GM12865 (cell line): Measurements from ENCODE around the gene RNF20.
A peak's percentile ranks its signal among the peaks of the same experiment; 100 is the strongest.

Experiments
- DNase-seq: peaks from one replicate; pipeline ENCODE4 v3.0.0; 2010; ENCODE audit warnings: low read depth
- H3K4me3 ChIP-seq: 2 replicates; pipeline ENCODE4 v1.5.1; 2011; ENCODE audit warnings: mild to moderate bottlenecking, low read depth, low read length, control low read depth
- TF ChIP-seq, protein P1 (sequence below): IDR thresholded peaks from 2 replicates; pipeline ENCODE4 v1.5.1; 2011; ENCODE audit warnings: low read length, control low read depth, low read depth, inconsistent platforms; ENCODE audit not compliant: insufficient read depth; ENCODE audit errors: missing control alignments

Gene RNF20

DNA sequence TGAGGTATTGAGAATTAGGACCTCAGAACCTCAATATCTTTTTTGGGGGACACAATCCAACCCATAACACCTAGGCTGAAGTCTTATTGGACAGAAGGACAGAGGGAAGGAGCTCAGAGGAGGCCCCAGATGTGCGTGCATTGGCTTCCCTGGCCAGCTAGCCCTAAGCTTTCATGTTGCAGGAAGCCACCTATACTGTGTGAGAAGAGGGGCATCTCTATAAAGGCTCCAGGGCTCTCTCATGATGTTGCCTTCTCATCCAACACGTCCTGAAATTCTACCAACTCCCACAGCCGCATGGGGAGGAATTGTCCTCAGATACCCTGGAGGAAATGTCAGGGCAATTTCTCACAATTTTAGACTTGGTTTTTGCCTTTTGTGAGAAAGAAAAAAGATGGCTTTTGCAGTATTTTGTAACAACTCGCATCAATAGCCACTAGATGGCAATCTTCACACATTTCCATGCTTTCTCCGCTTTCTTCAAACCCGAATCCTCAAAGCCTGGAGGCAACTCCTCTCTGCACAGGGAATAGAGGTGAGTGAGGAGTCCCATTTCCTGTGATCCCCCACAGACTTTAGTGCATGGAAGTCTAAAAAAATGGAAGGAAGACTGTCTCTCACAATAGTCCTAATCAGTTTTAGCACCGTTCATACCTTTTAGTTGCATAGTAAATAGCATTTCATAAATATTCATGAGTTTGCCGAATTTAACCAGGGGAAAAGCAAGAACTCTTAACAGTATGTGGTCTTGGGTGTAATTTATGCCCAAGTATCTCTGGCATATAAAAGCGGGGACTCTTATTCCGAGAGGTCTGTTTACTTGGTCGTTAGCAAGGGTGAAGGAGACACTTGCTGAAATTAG lies 68.5 kb downstream of the RNF20 start:
- TF ChIP-seq, protein P1, sequence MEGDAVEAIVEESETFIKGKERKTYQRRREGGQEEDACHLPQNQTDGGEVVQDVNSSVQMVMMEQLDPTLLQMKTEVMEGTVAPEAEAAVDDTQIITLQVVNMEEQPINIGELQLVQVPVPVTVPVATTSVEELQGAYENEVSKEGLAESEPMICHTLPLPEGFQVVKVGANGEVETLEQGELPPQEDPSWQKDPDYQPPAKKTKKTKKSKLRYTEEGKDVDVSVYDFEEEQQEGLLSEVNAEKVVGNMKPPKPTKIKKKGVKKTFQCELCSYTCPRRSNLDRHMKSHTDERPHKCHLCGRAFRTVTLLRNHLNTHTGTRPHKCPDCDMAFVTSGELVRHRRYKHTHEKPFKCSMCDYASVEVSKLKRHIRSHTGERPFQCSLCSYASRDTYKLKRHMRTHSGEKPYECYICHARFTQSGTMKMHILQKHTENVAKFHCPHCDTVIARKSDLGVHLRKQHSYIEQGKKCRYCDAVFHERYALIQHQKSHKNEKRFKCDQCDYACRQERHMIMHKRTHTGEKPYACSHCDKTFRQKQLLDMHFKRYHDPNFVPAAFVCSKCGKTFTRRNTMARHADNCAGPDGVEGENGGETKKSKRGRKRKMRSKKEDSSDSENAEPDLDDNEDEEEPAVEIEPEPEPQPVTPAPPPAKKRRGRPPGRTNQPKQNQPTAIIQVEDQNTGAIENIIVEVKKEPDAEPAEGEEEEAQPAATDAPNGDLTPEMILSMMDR = peak; percentile 57
- no peak overlapping the region for H3K4me3 ChIP-seq
- peak; percentile 39 for DNase-seq

DNA sequence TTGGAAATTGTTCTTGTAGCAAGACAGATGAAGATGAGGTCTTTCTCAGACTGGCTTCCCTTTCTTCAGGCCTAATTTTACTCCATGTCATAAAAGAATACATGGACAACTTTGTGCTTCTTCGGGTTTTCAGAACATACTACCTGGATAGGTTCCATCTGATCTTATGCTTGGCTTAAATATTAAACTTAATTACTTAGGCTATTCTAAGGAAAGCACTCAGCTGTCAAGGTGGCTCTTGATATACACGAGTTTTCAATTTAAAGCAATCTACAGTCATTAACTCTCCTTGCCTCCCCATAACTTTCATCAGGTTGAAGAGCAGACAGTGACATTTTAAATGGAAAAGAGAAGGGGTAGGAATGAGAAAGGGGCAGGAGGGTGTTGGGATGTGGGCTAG lies 70.6 kb downstream of the RNF20 start:
- no peak for DNase-seq
- TF ChIP-seq, protein P1 = no peak
- no peak overlapping the region for H3K4me3 ChIP-seq

DNA sequence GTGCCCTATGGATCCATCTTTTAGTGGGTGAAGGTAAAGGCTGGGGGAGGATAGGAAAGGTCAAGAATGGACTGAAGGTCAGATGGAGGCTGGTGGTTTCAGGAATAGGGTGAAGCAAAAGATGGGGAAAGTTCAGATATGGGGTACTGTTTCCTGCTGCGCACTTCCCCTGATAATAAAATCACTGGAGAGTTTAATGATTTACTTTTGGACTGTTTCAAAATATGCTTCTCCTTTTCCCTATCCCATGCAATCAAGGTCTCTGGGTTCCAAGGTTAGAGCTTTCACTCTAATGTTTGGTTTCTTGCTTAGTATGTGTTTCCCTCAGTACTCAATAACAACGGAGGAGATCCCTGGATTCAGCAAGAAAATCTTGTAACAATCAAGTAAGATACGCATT lies 71.9 kb downstream of the RNF20 start:
- no peak overlapping the region for H3K4me3 ChIP-seq
- TF ChIP-seq, protein P1 = no peak
- no peak for DNase-seq
